HCT116 (cell line): ENCODE measurements around the gene NINJ2.

Source experiments
- CEBPB ChIP-seq: IDR thresholded peaks from 2 replicates; pipeline ENCODE4 v1.6.1; 2012; ENCODE audit warnings: low read depth
- CTCF ChIP-seq, 3 experiments: fragments of 200-600 bp in 1 of 3; sonication (generic) in 1 of 3; IDR thresholded peaks in 2 of 3; conservative IDR thresholded peaks in 1 of 3; 2 replicates each; pipeline ENCODE4 v1.5.1; 2012 to 2017; ENCODE audit warnings: low read depth in 2 of 3, low read length in 2 of 3, antibody characterized with exemption in 1 of 3, borderline replicate concordance in 1 of 3, control low read depth in 1 of 3, mild to moderate bottlenecking in 1 of 3, mixed read lengths in 1 of 3, mixed run types in 1 of 3, moderate library complexity in 1 of 3; ENCODE audit not compliant: insufficient read depth in 1 of 3
- ELF1 ChIP-seq: IDR thresholded peaks from 2 replicates; pipeline ENCODE4 v1.6.1; 2012; ENCODE audit warnings: low read depth, borderline replicate concordance
- EZH2 ChIP-seq: fragments of 200-600 bp; sonication (generic); IDR thresholded peaks from 2 replicates; pipeline ENCODE4 v1.6.1; 2017; ENCODE audit warnings: antibody characterized with exemption, mixed run types
- EZH2phosphoT487 ChIP-seq: fragments of 200-600 bp; IDR thresholded peaks from 2 replicates; pipeline ENCODE4 v1.6.1; 2018; ENCODE audit warnings: antibody characterized with exemption, borderline replicate concordance
- JUND ChIP-seq: IDR thresholded peaks from 2 replicates; pipeline ENCODE4 v1.6.1; 2012
- MAX ChIP-seq: IDR thresholded peaks from 2 replicates; pipeline ENCODE4 v1.6.1; 2012
- POLR2A ChIP-seq: IDR thresholded peaks from 2 replicates; pipeline ENCODE4 v1.7.0; 2011; ENCODE audit warnings: borderline replicate concordance; ENCODE audit not compliant: insufficient read depth, insufficient read length; ENCODE audit errors: extremely low read depth
- RAD21 ChIP-seq: IDR thresholded peaks from 2 replicates; pipeline ENCODE4 v1.6.1; 2012; ENCODE audit warnings: low read depth, mild to moderate bottlenecking
- SP1 ChIP-seq: IDR thresholded peaks from 2 replicates; pipeline ENCODE4 v1.6.1; 2012; ENCODE audit warnings: low read depth
- YY1 ChIP-seq: IDR thresholded peaks from 2 replicates; pipeline ENCODE4 v1.6.1; 2011; ENCODE audit warnings: low read length, low read depth, moderate library complexity, mild to moderate bottlenecking; ENCODE audit not compliant: insufficient replicate concordance; ENCODE audit errors: extremely low read depth
- ZFX ChIP-seq: fragments of 450-650 bp; IDR thresholded peaks from 2 replicates; pipeline ENCODE4 v1.6.1; 2017
- ZNF274 ChIP-seq: fragments of 200-500 bp; sonication (Bioruptor generic); IDR thresholded peaks from 2 replicates; pipeline ENCODE4 v1.6.1; 2014; ENCODE audit warnings: mild to moderate bottlenecking, low read depth, low read length, inconsistent platforms

- TF ChIP-seq CTCF (IDR thresholded peaks at IDR 0.05 in 2 of 3, conservative IDR thresholded peaks at IDR 0.05 in 1 of 3; ENCODE audit: borderline replicate concordance in 1 of 3, insufficient read depth in 1 of 3, low read depth in 2 of 3, low read length in 2 of 3) (no peak), ZFX (no peak), EZH2phosphoT487 (no peak), YY1 (no peak), EZH2 (no peak), JUND (no peak), CEBPB (no peak), ELF1 (no peak), POLR2A (no peak), MAX (no peak), ZNF274 (no peak), RAD21 (no peak), SP1 (no peak)
Measured at GRCh38 chr12:619346-619745, 43.9 kb downstream of the NINJ2 start.
